ENCODE measurements around the gene ONECUT1.

Gene ONECUT1

GRCh38 chr15:52757496-52757895, 32.6 kb downstream of the ONECUT1 start:
- TF ChIP-seq MAX (IDR thresholded peaks at IDR 0.05; ENCODE audit: low read depth, low read length) (no peak), CTCF (IDR thresholded peaks at IDR 0.05; ENCODE audit: low read depth, low read length) (no peak)
- no peak for DNase-seq (ENCODE audit: low read depth)
- no peak overlapping the region for H3K4me3 ChIP-seq (ENCODE audit: low read depth, low read length)

GRCh38 chr15:52751522-52751921, 38.6 kb downstream of the ONECUT1 start:
- TF ChIP-seq MYC (IDR thresholded peaks at IDR 0.05; ENCODE audit: low read depth, low read length) (no peak), MAX (IDR thresholded peaks at IDR 0.05; ENCODE audit: low read depth, low read length) (no peak), POLR2A (IDR thresholded peaks at IDR 0.05; ENCODE audit: extremely low read depth, insufficient read length) (no peak), CTCF (IDR thresholded peaks at IDR 0.05; ENCODE audit: low read depth, low read length) (no peak)
- DNase-seq (ENCODE audit: low read depth) = no peak
- no peak overlapping the region for H3K4me3 ChIP-seq (ENCODE audit: low read depth, low read length)

- TF ChIP-seq MAX (IDR thresholded peaks at IDR 0.05; ENCODE audit: low read depth, low read length) (no peak), CTCF (IDR thresholded peaks at IDR 0.05; ENCODE audit: low read depth, low read length) (no peak), POLR2A (IDR thresholded peaks at IDR 0.05; ENCODE audit: extremely low read depth, insufficient read length) (no peak), MYC (IDR thresholded peaks at IDR 0.05; ENCODE audit: low read depth, low read length) (no peak)
- H3K4me3 ChIP-seq (ENCODE audit: low read depth, low read length) = no peak overlapping the region
- DNase-seq (ENCODE audit: low read depth) = peak; percentile 31
Observed at GRCh38 chr15:52749258-52749657, 40.9 kb downstream of the ONECUT1 start.

GRCh38 chr15:52746162-52746757, 43.9 kb downstream of the ONECUT1 start:
- TF ChIP-seq MYC (IDR thresholded peaks at IDR 0.05; ENCODE audit: low read depth, low read length) = no peak
- no peak for TF ChIP-seq MAX (IDR thresholded peaks at IDR 0.05; ENCODE audit: low read depth, low read length)
- TF ChIP-seq CTCF (IDR thresholded peaks at IDR 0.05; ENCODE audit: low read depth, low read length) = no peak
- no peak for TF ChIP-seq POLR2A (IDR thresholded peaks at IDR 0.05; ENCODE audit: extremely low read depth, insufficient read length)
- no peak for DNase-seq (ENCODE audit: low read depth)
- no peak overlapping the region for H3K4me3 ChIP-seq (ENCODE audit: low read depth, low read length)

- no peak overlapping the region for H3K4me3 ChIP-seq (ENCODE audit: low read depth, low read length)
- no peak for DNase-seq (ENCODE audit: low read depth)
- TF ChIP-seq MYC (IDR thresholded peaks at IDR 0.05; ENCODE audit: low read depth, low read length) = no peak
- no peak for TF ChIP-seq CTCF (IDR thresholded peaks at IDR 0.05; ENCODE audit: low read depth, low read length)
- TF ChIP-seq POLR2A (IDR thresholded peaks at IDR 0.05; ENCODE audit: extremely low read depth, insufficient read length) = no peak
- TF ChIP-seq MAX (IDR thresholded peaks at IDR 0.05; ENCODE audit: low read depth, low read length) = no peak
Observed at GRCh38 chr15:52745326-52746161, 44.6 kb downstream of the ONECUT1 start.
